GM12878 (cell line): ENCODE data around the gene TAOK2. TPM values are rescaled to one million over a fixed set of nuclear protein-coding genes. Genes with fewer than 3 reads are reported as not detected.
A peak's percentile ranks its signal among the peaks of the same experiment; 100 is the strongest.

Experiments used
- E2F4 ChIP-seq: IDR thresholded peaks from 2 replicates; pipeline ENCODE4 v1.6.1; 2012; ENCODE audit warnings: low read depth, low read length, improper control_type of control experiment
- ELK1 ChIP-seq: IDR thresholded peaks from 2 replicates; pipeline ENCODE4 v1.6.1; 2012; ENCODE audit warnings: low read depth, low read length, improper control_type of control experiment
- MEF2B ChIP-seq: fragments of 450-650 bp; IDR thresholded peaks from 2 replicates; pipeline ENCODE4 v1.6.1; 2018; ENCODE audit warnings: mild to moderate bottlenecking, moderate library complexity; ENCODE audit not compliant: partially characterized antibody, poor library complexity, severe bottlenecking
- PAX5 ChIP-seq: IDR thresholded peaks from 2 replicates; pipeline ENCODE4 v1.6.1; 2011; ENCODE audit warnings: low read depth, low read length, borderline replicate concordance
- PAX8 ChIP-seq: fragments of 450-650 bp; IDR thresholded peaks from 2 replicates; pipeline ENCODE4 v1.6.1; 2017; ENCODE audit warnings: mild to moderate bottlenecking, moderate library complexity
- PKNOX1 ChIP-seq: fragments of 450-650 bp; IDR thresholded peaks from 2 replicates; pipeline ENCODE4 v1.6.1; 2016; ENCODE audit warnings: mild to moderate bottlenecking
- TBL1XR1 ChIP-seq: IDR thresholded peaks from 2 replicates; pipeline ENCODE4 v1.6.1; 2012; ENCODE audit warnings: low read depth, low read length, improper control_type of control experiment
- YBX1 ChIP-seq: fragments of 450-650 bp; IDR thresholded peaks from 2 replicates; pipeline ENCODE4 v1.6.1; 2016; ENCODE audit warnings: antibody characterized with exemption
- polyA plus RNA-seq, 11 experiments: library from polyadenylated mRNA; depleted of rRNA in 4 of 11; unstranded in 6 of 11; stranded (reverse) in 5 of 11; fragments of >200 nt; fragmentation: Nextera tagmentation in 4 of 11; fragmentation: Illumina TruSeq in 1 of 11; extraction: Ambion mirVana in 4 of 11; extraction: Trizol in 1 of 11; gene quantifications; 1 replicate in 1 of 11; 2 replicates in 10 of 11; pipeline versions ENCODE4 v1.2.1 to v1.2.3, GENCODE V29; 2011 to 2016; ENCODE audit warnings: inconsistent platforms in 2 of 11, missing spikeins in 2 of 11, low read depth in 1 of 11
- total RNA-seq, 4 experiments: library from RNA; depleted of rRNA in 3 of 4; stranded (reverse); fragments of >200 nt in 3 of 4; fragmentation: Illumina TruSeq in 1 of 4; extraction: Trizol in 1 of 4; gene quantifications; 2 replicates each; pipeline versions ENCODE4 v1.2.1 to v1.2.3, GENCODE V29; 2013 to 2021
- TF ChIP-seq, protein P1 (sequence below): fragments of 450-650 bp; formaldehyde crosslinking; IDR thresholded peaks from 2 replicates; pipeline ENCODE4 v1.5.0; 2022; ENCODE audit warnings: mild to moderate bottlenecking, missing genetic modification characterization
- TF ChIP-seq, protein P2 (sequence below): fragments of 450-650 bp; IDR thresholded peaks from 2 replicates; pipeline ENCODE4 v1.6.1; 2017; ENCODE audit warnings: mild to moderate bottlenecking, moderate library complexity

The TAOK2 gene
- total and polyA plus RNA-seq, 10 of the 15 experiments (the other 5 are each of a cell fraction or from before 2014, with no cell fraction given): 0.14 to 40.2 (median 11.6) TPM

- TF ChIP-seq, protein P1, sequence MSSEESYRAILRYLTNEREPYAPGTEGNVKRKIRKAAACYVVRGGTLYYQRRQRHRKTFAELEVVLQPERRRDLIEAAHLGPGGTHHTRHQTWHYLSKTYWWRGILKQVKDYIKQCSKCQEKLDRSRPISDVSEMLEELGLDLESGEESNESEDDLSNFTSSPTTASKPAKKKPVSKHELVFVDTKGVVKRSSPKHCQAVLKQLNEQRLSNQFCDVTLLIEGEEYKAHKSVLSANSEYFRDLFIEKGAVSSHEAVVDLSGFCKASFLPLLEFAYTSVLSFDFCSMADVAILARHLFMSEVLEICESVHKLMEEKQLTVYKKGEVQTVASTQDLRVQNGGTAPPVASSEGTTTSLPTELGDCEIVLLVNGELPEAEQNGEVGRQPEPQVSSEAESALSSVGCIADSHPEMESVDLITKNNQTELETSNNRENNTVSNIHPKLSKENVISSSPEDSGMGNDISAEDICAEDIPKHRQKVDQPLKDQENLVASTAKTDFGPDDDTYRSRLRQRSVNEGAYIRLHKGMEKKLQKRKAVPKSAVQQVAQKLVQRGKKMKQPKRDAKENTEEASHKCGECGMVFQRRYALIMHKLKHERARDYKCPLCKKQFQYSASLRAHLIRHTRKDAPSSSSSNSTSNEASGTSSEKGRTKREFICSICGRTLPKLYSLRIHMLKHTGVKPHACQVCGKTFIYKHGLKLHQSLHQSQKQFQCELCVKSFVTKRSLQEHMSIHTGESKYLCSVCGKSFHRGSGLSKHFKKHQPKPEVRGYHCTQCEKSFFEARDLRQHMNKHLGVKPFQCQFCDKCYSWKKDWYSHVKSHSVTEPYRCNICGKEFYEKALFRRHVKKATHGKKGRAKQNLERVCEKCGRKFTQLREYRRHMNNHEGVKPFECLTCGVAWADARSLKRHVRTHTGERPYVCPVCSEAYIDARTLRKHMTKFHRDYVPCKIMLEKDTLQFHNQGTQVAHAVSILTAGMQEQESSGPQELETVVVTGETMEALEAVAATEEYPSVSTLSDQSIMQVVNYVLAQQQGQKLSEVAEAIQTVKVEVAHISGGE (CRISPR knock-in tag): no peak
- TF ChIP-seq, protein P2, sequence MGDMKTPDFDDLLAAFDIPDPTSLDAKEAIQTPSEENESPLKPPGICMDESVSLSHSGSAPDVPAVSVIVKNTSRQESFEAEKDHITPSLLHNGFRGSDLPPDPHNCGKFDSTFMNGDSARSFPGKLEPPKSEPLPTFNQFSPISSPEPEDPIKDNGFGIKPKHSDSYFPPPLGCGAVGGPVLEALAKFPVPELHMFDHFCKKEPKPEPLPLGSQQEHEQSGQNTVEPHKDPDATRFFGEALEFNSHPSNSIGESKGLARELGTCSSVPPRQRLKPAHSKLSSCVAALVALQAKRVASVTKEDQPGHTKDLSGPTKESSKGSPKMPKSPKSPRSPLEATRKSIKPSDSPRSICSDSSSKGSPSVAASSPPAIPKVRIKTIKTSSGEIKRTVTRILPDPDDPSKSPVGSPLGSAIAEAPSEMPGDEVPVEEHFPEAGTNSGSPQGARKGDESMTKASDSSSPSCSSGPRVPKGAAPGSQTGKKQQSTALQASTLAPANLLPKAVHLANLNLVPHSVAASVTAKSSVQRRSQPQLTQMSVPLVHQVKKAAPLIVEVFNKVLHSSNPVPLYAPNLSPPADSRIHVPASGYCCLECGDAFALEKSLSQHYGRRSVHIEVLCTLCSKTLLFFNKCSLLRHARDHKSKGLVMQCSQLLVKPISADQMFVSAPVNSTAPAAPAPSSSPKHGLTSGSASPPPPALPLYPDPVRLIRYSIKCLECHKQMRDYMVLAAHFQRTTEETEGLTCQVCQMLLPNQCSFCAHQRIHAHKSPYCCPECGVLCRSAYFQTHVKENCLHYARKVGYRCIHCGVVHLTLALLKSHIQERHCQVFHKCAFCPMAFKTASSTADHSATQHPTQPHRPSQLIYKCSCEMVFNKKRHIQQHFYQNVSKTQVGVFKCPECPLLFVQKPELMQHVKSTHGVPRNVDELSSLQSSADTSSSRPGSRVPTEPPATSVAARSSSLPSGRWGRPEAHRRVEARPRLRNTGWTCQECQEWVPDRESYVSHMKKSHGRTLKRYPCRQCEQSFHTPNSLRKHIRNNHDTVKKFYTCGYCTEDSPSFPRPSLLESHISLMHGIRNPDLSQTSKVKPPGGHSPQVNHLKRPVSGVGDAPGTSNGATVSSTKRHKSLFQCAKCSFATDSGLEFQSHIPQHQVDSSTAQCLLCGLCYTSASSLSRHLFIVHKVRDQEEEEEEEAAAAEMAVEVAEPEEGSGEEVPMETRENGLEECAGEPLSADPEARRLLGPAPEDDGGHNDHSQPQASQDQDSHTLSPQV: no peak
- TF ChIP-seq E2F4 (peak; percentile 59; the same call in 1 of the 2 replicates), PAX5 (peak; percentile 52; the same call in 1 of the 2 replicates), ELK1 (no peak), TBL1XR1 (no peak), MEF2B (peak; percentile 43), PAX8 (no peak), YBX1 (no peak), PKNOX1 (no peak)
Observed at GRCh38 chr16:29925781-29926710, 47.6 kb upstream of the TAOK2 start, which contains the start of gene KCTD13 (continued).
